DMS53 treated with DMSO at 0.1 percent for 48 hours (cell line): ENCODE results near the gene KIF3C.
A peak's percentile ranks its signal among the peaks of the same experiment; 100 is the strongest.

ENCODE experiments used
- DNase-seq: peaks from one replicate; lab custom pipeline; 2025; ENCODE audit not compliant: unreplicated experiment; lab: John Stamatoyannopoulos, UW

Gene KIF3C

GRCh38 chr2:25881764-25882163, 100.5 kb downstream of the KIF3C start:
- DNase-seq: no peak

DNA sequence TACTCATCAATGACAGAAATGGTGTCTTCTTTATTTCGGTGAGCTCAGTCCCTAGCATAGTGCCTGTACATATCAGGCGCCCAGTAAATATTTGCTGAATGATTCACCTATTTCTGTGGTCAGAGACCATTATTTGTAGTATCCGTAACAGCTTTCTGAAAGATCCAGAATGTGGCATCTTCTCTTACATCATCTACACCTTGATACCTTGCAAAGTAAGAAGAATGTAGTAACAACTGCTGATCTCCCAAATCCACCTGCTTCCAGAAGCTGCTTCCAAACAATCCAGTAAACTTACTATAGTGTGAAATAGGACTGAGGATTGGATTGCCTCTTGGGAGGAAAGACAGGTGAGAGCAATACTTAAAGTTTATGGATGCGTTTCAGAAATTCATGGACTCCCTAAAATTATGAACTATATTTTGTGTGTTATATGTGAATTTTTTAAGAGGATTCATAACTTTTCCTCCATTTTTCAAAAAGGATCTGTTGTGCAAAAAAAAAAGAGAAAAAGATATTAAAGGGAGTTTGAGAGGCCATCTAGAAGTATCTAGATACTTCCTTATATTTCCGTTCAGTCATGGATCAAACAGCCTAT, 103.1 kb downstream of the KIF3C start:
- DNase-seq: peak; percentile 74

DNA sequence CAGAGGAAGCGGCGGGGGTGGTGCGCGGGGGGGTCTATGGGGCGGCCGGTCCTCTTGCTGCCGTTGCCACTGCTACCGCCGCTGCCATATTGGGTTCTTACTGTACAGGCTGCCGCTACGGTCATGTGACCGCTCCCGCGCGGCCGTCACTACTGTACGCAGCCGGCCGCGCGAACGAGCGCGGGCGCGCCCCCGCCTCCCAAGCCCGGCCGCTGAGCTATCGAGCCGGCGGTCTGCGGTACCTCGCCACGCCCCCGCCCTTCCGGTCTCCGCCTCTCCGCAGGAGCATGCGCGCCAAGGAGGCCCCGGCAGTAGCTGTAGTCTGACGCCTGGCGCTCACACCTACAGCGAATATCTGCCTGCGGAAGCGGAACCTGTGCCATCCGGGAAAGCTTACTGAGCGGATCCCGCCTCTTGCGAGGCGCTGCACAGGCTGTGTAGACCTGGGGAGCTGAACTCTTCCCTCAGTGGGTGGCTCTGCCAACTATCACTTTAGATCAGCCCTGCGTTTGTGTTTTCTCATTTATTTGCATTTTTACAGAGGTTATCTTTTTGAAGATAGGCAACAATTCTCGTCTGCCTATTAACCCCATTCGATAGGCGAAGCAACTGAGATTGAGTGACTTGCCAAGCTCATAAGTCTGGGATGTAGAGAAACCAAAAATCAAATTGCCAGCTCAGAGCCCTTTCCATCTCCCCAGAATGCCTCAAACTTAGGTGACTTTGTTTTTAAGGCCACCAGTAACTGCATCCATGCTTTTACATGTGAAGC, 103.8 kb downstream of the KIF3C start, which contains the start of gene ASXL2:
Gene ASXL2, minus strand, starts transcription at position 127 of the 772 bp plus-strand sequence. CDS start 265 bp downstream, outside the sequence.
- DNase-seq: peak; percentile 94

DNA sequence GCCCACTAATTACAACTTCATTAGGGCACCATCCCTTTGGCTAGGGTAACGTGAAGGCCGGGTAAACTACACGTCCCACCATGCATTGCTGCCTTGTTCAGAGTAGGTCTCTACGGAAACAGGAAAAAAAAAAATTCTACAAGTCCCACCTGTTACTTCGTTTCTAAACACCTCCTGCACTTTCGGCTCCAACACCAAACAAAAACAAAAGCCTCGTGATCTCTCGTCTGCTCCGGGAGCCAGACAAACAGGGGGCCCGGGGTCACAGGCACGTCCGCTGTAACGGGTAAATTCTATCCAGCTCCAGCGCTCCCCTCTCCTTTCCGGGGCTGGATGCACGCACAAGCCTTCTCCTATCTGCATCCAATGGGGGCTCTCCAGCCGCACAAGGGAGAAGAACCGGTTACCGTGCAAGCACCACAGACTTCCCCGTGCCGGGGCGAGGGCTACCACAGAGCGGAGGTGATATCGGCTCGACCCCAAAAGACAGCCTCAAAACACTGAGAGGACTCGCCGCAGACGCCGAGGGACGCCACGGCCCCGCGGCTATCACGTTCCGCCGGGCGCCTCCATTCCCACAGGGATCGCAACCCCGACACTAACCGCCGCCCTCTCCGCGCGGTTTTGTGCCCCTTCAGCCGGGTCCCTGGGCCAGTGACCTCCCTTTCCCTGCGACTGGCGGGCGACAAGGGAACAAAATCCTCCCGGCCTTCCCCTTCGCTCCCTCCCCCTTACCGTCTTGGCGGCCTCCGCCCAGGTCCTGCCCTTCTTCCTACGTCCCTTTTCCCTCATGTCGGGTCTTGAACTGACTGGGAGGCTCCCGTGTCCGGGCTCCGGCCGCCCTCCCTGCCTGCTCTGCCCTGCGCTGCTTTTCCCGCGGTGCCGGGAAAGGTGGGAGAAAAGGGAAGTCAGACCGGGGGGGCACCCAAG, 104.6 kb downstream of the KIF3C start:
- peak; percentile 36 for DNase-seq
